Karpas-422 (cell line): Measurements from ENCODE around the gene CLDN19. TPM values are rescaled to one million over a fixed set of nuclear protein-coding genes. Genes with fewer than 3 reads are reported as not detected.

Experiments used
- DNase-seq: peaks from one replicate; pipeline ENCODE4 v3.0.0-alpha.2; 2015
- H2AFZ ChIP-seq: fragments of 200-600 bp; sonication (generic); 2 replicates; pipeline ENCODE4 v1.6.1; 2014; ENCODE audit warnings: antibody characterized with exemption, low read length, mixed read lengths
- H3K27ac ChIP-seq: fragments of 200-600 bp; sonication (generic); 2 replicates; pipeline ENCODE4 v1.5.1; 2014; ENCODE audit warnings: mild to moderate bottlenecking, low read length, moderate library complexity
- H3K27me3 ChIP-seq: fragments of 200-600 bp; sonication (generic); 2 replicates; pipeline ENCODE4 v1.6.1; 2014; ENCODE audit warnings: low read length, mixed read lengths
- H3K36me3 ChIP-seq: fragments of 200-600 bp; sonication (generic); 2 replicates; pipeline ENCODE4 v1.6.1; 2014; ENCODE audit warnings: low read length, mixed read lengths; ENCODE audit not compliant: insufficient read depth
- H3K4me1 ChIP-seq: fragments of 200-600 bp; sonication (generic); 2 replicates; pipeline ENCODE4 v1.6.1; 2014; ENCODE audit warnings: mild to moderate bottlenecking, low read length, mixed read lengths
- H3K4me2 ChIP-seq: fragments of 200-600 bp; sonication (generic); 2 replicates; pipeline ENCODE4 v1.6.1; 2014; ENCODE audit warnings: low read length, low read depth, mild to moderate bottlenecking; ENCODE audit not compliant: poor library complexity, severe bottlenecking
- H3K4me3 ChIP-seq: fragments of 200-600 bp; sonication (generic); 2 replicates; pipeline ENCODE4 v1.5.1; 2014; ENCODE audit warnings: mild to moderate bottlenecking, antibody characterized with exemption, low read length, mixed read lengths
- H3K79me2 ChIP-seq: fragments of 200-600 bp; sonication (generic); 2 replicates; pipeline ENCODE4 v1.6.1; 2014; ENCODE audit warnings: mild to moderate bottlenecking, low read length, mixed read lengths
- H3K9ac ChIP-seq: fragments of 200-600 bp; sonication (generic); 2 replicates; pipeline ENCODE4 v1.6.0; 2014; ENCODE audit warnings: low read length
- H3K9me2 ChIP-seq: fragments of 200-600 bp; sonication (generic), shearing (Covaris generic); replicated peaks from 2 replicates; pipeline ENCODE4 v1.6.0; 2014; ENCODE audit warnings: mild to moderate bottlenecking, low read length, moderate library complexity; ENCODE audit not compliant: insufficient read depth
- H3K9me3 ChIP-seq: fragments of 300-700, 200-600 bp; sonication (generic); 2 replicates; pipeline ENCODE4 v1.6.1; 2014; ENCODE audit warnings: low read length, mixed read lengths
- H4K20me1 ChIP-seq: fragments of 200-600 bp; sonication (generic); 2 replicates; pipeline ENCODE4 v1.6.1; 2014; ENCODE audit warnings: mild to moderate bottlenecking, antibody characterized with exemption, low read length, low read depth; ENCODE audit not compliant: insufficient read depth
- total RNA-seq: library from RNA; depleted of rRNA; stranded (reverse); fragments of >200 nt; shearing (Covaris generic); gene quantifications from 2 replicates; pipeline ENCODE4 v1.2.3, GENCODE V29; 2014; ENCODE audit warnings: low replicate concordance

CLDN19 gene
- total RNA-seq, 1 experiment from 2014 or later, result not detected

DNA sequence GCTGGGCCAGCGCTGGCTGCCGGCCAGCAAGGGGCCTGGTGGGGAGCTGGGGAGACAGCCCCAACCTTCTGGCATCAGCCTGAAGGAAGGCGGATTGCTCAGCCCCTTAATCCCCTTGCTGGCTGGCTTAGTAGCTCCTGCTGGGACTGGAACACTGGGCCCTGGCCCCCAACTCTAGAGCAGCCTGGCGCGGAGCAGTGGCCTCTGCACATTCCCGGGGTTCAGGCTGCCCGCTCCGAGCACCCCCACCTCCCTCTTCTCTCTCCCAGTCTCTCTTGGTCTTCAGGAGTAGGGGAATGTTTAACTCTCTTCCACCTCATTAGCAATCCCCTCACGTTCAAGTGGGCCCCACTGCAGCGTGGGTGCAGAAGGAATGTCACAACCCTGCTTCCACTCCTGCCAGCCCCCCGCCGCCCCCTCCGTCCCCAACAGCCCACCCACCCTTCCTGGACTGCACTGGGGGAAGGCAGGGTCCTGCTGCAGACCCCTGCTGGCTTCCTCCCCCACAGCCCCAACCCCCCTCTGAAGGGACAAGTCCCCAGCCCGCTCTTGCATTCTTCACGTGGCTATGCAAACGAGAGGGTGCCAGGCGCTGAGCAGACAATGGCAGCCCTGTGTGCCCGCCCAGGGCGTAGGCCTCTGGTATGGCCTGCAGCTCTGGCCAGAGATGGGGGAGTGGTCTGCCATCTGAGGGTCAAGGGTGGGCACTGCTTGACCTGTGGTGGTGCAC, 980 bp upstream of the CLDN19 start:
- Histone ChIP-seq H3K36me3 (peaks cover under 1% of the 10 kb centered on the region; the same call in 1 of the 2 replicates), H3K9me2 (no peaks in the 10 kb centered on the region), H3K4me2 (no peak overlapping the region), H4K20me1 (no peaks in the 10 kb centered on the region), H3K27ac (no peak overlapping the region), H3K9ac (no peak overlapping the region), H3K9me3 (no peaks in the 10 kb centered on the region), H2AFZ (no peak overlapping the region), H3K79me2 (no peaks in the 10 kb centered on the region), H3K27me3 (no peaks in the 10 kb centered on the region), H3K4me3 (no peak overlapping the region), H3K4me1 (peaks cover 7% of the 10 kb centered on the region)
- DNase-seq, result no peak

DNA sequence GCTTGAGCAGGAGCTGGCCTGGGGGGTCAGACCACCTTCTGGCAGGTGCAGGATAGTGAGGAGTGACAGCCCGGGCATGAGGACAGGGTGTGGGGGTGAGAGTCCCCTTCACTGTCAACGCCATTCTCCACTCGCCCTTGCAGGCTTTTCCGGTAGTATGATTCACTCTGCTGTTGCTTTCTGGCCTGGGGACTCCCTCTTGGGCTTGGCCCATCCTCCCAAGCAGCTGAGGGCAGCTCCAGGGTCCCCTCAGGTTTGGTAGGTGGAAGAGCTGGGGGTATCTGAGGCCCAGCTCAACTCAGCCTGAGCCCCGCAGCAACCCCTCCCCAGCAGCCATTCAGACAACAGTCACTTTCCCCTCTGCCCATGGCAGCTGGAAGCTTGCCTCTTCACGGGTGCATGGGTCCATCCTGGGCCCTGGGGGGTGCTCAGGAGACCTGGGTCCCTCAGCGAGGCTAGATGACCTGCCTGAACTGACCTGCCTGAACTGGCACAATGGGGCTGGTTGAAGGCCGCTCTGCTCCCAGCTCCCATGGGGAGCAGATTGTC, 1.3 kb downstream of the CLDN19 start:
- no peak overlapping the region for H2AFZ ChIP-seq
- H3K27ac ChIP-seq, result no peak overlapping the region
- no peak overlapping the region for H3K4me3 ChIP-seq
- no peaks in the 10 kb centered on the region for H3K9me3 ChIP-seq
- no peaks in the 10 kb centered on the region for H4K20me1 ChIP-seq
- H3K9ac ChIP-seq, result no peak overlapping the region
- no peak overlapping the region for H3K4me2 ChIP-seq
- no peaks in the 10 kb centered on the region for H3K27me3 ChIP-seq
- no peaks in the 10 kb centered on the region for H3K9me2 ChIP-seq
- H3K36me3 ChIP-seq, result no peaks in the 10 kb centered on the region
- H3K4me1 ChIP-seq, result peaks cover 7% of the 10 kb centered on the region
- DNase-seq, result no peak
- H3K79me2 ChIP-seq, result no peaks in the 10 kb centered on the region

DNA sequence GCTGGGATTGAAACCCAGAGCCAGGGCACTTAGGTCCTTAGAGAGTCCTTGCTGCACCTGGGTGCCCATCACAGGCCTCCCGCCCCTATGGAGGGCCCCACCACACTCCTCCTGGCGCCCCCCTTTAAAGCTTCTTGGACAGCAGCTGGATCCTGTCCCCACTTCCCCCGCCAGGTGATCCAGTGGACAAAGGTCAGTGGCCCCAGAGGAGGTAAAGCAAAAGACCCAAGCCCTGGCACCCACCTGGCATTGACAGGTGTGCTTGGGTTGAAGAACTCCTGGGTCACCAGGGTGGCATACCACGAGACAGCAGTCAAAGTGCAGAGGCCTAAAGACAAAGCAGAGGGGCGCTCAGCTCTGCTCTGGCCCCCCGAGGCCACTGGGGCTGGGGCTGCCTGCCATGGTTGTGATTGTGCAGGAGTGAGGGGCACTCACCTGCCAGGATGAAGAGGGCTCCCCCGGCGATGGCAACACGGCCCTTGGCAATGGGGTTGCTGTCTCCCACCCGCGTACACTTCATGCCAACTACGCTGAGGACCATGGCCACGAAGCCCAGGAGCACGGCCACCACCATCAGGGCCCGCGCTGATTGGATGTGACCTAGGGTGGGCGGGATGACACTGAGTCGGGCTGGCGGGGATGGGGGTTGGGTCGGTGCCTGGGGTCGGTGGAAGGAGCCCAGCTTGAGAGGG, 1.9 kb downstream of the CLDN19 start:
- Histone ChIP-seq H3K36me3 (no peaks in the 10 kb centered on the region), H3K4me1 (peaks cover 7% of the 10 kb centered on the region), H3K9ac (no peak overlapping the region), H4K20me1 (no peaks in the 10 kb centered on the region), H3K4me3 (no peak overlapping the region), H3K27ac (no peak overlapping the region), H3K9me2 (no peaks in the 10 kb centered on the region), H3K27me3 (no peaks in the 10 kb centered on the region), H3K4me2 (no peak overlapping the region), H2AFZ (no peak overlapping the region), H3K9me3 (no peaks in the 10 kb centered on the region), H3K79me2 (no peaks in the 10 kb centered on the region)
- no peak for DNase-seq

DNA sequence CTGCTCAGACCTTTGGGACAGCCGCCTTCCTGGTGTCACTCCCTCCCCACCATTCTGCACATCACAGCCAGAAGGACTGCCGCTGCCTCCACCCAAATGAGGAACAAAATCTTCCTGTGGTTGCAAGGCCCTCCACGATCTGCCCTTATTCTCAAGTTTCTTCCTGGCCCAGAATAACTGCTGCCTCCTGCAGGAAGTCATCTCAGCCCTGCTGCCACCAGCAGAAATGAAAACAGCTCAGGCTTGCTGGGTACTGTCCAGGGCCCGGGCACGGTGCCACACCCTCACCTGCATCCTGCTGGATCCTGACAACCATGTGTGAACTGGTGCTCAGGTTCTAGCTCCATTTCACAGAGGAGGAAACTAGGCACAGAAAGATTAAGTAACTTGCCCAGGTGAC, 2.8 kb downstream of the CLDN19 start:
- no peaks in the 10 kb centered on the region for H3K36me3 ChIP-seq
- no peaks in the 10 kb centered on the region for H3K9me3 ChIP-seq
- H2AFZ ChIP-seq, result no peak overlapping the region
- H3K4me1 ChIP-seq, result peaks cover 7% of the 10 kb centered on the region
- H3K4me2 ChIP-seq, result no peak overlapping the region
- H3K79me2 ChIP-seq, result no peaks in the 10 kb centered on the region
- no peaks in the 10 kb centered on the region for H3K27me3 ChIP-seq
- no peaks in the 10 kb centered on the region for H4K20me1 ChIP-seq
- H3K9me2 ChIP-seq, result no peaks in the 10 kb centered on the region
- H3K4me3 ChIP-seq, result no peak overlapping the region
- H3K27ac ChIP-seq, result no peak overlapping the region
- DNase-seq, result peak; percentile 61
- H3K9ac ChIP-seq, result no peak overlapping the region

DNA sequence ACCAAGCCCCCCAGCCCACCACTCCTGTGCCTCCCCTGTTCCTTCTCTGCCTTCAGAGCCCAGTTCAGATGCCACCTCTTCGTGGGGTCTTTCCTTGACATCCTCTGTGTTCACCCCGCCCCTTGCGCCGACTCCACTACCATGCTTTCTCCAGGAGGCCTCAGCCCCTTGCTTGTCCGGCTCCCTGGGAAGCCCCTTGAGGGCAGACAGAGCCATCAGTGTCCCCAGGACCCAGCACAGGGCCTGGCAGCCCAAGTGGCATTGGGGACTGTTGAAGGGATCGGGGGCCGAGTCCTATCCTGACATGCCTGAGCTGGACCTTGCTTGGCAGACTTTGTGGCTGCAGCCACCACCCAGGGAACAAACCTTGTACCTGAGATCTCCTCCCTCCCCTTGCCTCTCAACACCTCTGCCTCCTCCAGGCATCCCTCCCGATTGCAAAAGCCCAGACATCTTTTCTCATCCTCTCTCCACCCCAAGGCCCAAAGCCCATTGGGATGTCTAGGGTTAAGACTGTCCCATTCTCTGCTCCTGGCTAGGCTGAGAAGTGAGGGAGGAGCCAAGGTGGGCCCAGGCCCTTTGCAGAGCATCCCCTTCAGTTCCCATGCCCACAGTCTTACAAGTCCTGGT, 3.4 kb downstream of the CLDN19 start:
- H3K27ac ChIP-seq, result no peak overlapping the region
- no peaks in the 10 kb centered on the region for H3K79me2 ChIP-seq
- DNase-seq, result no peak
- no peaks in the 10 kb centered on the region for H3K9me2 ChIP-seq
- no peaks in the 10 kb centered on the region for H3K27me3 ChIP-seq
- no peak overlapping the region for H3K4me3 ChIP-seq
- no peak overlapping the region for H3K9ac ChIP-seq
- no peak overlapping the region for H2AFZ ChIP-seq
- H3K4me2 ChIP-seq, result no peak overlapping the region
- no peaks in the 10 kb centered on the region for H4K20me1 ChIP-seq
- H3K9me3 ChIP-seq, result no peaks in the 10 kb centered on the region
- no peaks in the 10 kb centered on the region for H3K36me3 ChIP-seq
- H3K4me1 ChIP-seq, result peaks cover 7% of the 10 kb centered on the region

DNA sequence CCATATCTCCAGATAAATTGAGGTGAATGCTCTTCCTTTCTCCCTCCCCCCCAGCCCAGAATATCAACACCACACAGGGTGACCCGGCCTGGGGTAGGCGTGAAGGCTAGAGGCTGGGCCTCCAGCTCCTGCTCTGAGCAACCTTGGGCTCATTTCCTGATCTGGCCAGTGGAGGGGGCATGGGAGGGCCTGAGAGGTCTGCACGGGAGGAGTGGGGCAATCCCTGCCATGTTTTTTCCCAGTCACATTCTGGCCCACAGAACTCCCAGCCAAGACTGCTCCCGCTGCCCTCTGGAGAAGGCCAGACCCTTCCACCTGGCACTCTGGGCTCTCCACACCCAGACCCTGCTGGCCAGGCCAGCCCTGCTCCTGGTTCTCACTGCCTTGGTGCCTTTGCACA, 3.9 kb downstream of the CLDN19 start:
- no peaks in the 10 kb centered on the region for H3K9me2 ChIP-seq
- H3K4me3 ChIP-seq, result no peak overlapping the region
- no peaks in the 10 kb centered on the region for H3K9me3 ChIP-seq
- no peaks in the 10 kb centered on the region for H3K79me2 ChIP-seq
- no peaks in the 10 kb centered on the region for H4K20me1 ChIP-seq
- no peak overlapping the region for H3K27ac ChIP-seq
- DNase-seq, result peak; percentile 54
- H3K4me2 ChIP-seq, result no peak overlapping the region
- no peak overlapping the region for H2AFZ ChIP-seq
- H3K4me1 ChIP-seq, result peaks cover 7% of the 10 kb centered on the region
- H3K36me3 ChIP-seq, result no peaks in the 10 kb centered on the region
- H3K9ac ChIP-seq, result no peak overlapping the region
- H3K27me3 ChIP-seq, result no peaks in the 10 kb centered on the region

DNA sequence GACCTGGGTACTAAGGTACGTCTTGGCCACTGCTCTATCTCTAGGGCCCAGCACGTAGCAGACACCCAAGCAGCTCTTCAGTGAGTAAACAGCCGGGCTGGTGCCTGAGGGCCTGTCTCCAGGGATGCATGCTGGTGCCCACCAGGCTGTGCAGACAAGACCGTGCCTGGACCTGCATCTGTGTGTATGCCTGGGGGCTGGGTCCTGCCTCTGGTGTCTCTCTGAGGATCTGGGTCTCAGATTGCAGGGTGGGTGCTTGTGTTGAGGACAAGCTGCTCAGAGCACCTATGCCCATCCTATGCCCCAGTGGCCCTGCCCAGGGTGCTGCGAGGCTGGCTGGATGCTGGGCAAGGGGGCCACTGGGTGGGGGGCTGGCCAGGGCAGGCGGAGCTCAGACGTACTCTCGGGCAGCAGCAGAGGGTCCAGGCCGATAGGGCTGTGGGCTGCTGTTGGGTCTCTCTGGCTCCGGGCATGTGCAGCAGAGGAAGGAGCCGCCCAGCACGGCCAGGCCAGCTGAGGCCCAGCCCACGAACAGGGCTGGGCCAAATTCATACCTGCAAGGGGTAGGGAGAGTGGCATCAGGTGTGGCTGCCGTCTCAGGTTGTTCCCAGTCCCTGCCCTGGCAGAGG, 4.4 kb downstream of the CLDN19 start:
- Histone ChIP-seq H3K9ac (no peak overlapping the region), H2AFZ (no peak overlapping the region), H3K4me3 (no peak overlapping the region), H3K27ac (no peak overlapping the region), H3K79me2 (no peaks in the 10 kb centered on the region), H3K9me3 (no peaks in the 10 kb centered on the region), H3K27me3 (no peaks in the 10 kb centered on the region), H3K9me2 (no peaks in the 10 kb centered on the region), H4K20me1 (no peaks in the 10 kb centered on the region), H3K4me2 (no peak overlapping the region), H3K36me3 (no peaks in the 10 kb centered on the region), H3K4me1 (peaks cover 7% of the 10 kb centered on the region)
- no peak for DNase-seq

DNA sequence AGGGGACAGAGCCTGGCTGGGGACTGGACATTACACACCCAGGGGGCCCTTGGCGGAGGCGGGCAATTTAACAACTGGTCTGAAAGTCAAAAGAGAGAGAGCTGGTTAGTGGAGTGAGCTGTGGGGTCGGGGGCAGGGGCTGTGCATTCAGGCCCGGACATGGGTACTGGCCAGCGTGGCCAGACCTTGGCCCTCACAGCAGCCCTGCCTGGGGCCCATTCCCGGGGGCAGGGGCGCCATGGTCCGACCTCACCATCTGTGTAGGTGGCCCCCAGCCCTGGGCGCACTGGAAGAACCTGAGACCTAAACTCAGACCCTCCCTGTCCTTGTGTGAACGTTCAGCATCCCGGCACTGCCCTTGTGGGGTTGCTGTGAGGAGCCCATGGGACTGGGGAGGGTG, 5.0 kb downstream of the CLDN19 start:
- Histone ChIP-seq H3K9me3 (no peaks in the 10 kb centered on the region), H3K9me2 (no peaks in the 10 kb centered on the region), H3K9ac (no peak overlapping the region), H3K27me3 (no peaks in the 10 kb centered on the region), H3K4me3 (no peak overlapping the region), H3K4me2 (no peak overlapping the region), H2AFZ (no peak overlapping the region), H3K4me1 (peaks cover 7% of the 10 kb centered on the region), H3K27ac (no peak overlapping the region), H3K79me2 (no peaks in the 10 kb centered on the region), H3K36me3 (no peaks in the 10 kb centered on the region), H4K20me1 (no peaks in the 10 kb centered on the region)
- no peak for DNase-seq
